Osteocyte (in vitro differentiated cells): Measurements from ENCODE around the gene CTIF. TPM values are rescaled to one million over a fixed set of nuclear protein-coding genes. Genes with fewer than 3 reads are reported as not detected.

Source experiments
- DNase-seq: peaks from one replicate; pipeline ENCODE4 v3.0.0; 2021; ENCODE audit warnings: mixed read lengths; ENCODE audit not compliant: unreplicated experiment; ENCODE audit errors: extremely low spot score
- H3K27ac Mint-ChIP-seq: one replicate; pipeline ENCODE4 v1.8.0; 2021; ENCODE audit warnings: mild to moderate bottlenecking, mixed read lengths; ENCODE audit not compliant: unreplicated experiment
- H3K27me3 Mint-ChIP-seq: one replicate; pipeline ENCODE4 v1.8.0; 2021; ENCODE audit warnings: mixed read lengths; ENCODE audit not compliant: unreplicated experiment
- H3K36me3 Mint-ChIP-seq: one replicate; pipeline ENCODE4 v1.8.0; 2021; ENCODE audit warnings: mixed read lengths; ENCODE audit not compliant: unreplicated experiment
- H3K4me1 Mint-ChIP-seq: one replicate; pipeline ENCODE4 v1.8.0; 2021; ENCODE audit warnings: mixed read lengths; ENCODE audit not compliant: unreplicated experiment
- H3K4me3 Mint-ChIP-seq: one replicate; pipeline ENCODE4 v1.8.0; 2021; ENCODE audit warnings: mild to moderate bottlenecking, moderate library complexity, mixed read lengths; ENCODE audit not compliant: unreplicated experiment
- H3K9me3 Mint-ChIP-seq: one replicate; pipeline ENCODE4 v1.8.0; 2021; ENCODE audit warnings: mixed read lengths; ENCODE audit not compliant: unreplicated experiment
- total RNA-seq: library from RNA; stranded (reverse); gene quantifications from 2 replicates; pipeline ENCODE4 v1.2.1, GENCODE V29; 2021
- TF ChIP-seq, protein P1 (sequence below): fragments of 200-600 bp; sonication (generic); IDR thresholded peaks from 2 replicates; pipeline ENCODE4 v1.5.0; 2021; ENCODE audit warnings: antibody characterized with exemption, mild to moderate bottlenecking, moderate library complexity

The CTIF gene
- total RNA-seq, 1 donor from 2014 or later = 172 TPM

DNA sequence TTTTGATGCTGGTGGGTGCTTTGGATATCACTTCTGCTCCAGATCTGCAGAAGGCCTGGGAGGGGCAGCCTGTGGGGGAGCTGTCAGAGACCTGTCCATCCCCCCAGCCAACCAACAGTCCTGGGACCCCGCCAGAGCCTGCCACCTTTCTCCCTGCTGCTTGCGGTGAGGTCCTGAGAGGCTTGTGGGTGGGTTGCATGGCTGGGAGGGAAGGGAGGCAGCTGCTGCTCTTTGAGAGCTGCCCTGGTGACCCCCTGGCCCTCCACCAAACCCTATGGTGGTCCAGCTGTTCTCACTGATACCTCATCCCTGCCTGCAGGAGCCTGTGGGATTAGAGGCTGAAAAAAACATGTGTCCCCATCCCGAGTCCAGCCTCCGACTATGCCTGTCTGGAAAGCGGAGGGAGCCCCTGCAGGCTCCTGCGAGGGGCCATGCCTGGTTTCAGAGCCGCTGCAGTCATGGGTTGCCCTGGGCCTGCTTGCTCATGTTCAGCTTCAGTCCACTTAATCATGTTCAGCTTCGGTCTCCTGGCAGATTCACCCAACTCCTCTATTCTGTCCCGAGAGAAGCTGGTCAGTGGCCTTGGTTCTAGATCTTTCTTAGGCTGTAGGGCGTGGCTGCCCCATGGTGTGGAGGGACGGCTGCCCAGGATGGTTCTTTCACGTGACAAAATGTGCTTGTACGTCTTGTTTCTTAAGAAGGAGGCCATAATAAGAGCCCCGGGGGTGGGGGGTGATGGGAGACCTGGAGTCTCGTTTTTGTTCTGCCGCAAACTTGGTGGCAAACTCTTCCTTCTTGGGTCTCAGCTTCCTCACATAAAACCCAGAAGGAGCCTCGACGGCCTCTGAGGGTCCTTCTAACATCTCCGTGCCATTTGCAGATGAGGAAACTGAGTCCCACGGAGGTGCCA lies 98.5 kb downstream of the CTIF start:
- Mint-ChIP-seq H3K36me3 (peaks cover 42% of the 10 kb centered on the region), H3K4me1 (peaks cover 47% of the 10 kb centered on the region), H3K9me3 (peaks cover 4% of the 10 kb centered on the region), H3K4me3 (no peak overlapping the region), H3K27ac (no peak overlapping the region), H3K27me3 (no peaks in the 10 kb centered on the region)
- TF ChIP-seq, protein P1, sequence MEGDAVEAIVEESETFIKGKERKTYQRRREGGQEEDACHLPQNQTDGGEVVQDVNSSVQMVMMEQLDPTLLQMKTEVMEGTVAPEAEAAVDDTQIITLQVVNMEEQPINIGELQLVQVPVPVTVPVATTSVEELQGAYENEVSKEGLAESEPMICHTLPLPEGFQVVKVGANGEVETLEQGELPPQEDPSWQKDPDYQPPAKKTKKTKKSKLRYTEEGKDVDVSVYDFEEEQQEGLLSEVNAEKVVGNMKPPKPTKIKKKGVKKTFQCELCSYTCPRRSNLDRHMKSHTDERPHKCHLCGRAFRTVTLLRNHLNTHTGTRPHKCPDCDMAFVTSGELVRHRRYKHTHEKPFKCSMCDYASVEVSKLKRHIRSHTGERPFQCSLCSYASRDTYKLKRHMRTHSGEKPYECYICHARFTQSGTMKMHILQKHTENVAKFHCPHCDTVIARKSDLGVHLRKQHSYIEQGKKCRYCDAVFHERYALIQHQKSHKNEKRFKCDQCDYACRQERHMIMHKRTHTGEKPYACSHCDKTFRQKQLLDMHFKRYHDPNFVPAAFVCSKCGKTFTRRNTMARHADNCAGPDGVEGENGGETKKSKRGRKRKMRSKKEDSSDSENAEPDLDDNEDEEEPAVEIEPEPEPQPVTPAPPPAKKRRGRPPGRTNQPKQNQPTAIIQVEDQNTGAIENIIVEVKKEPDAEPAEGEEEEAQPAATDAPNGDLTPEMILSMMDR = no peak
- no peak for DNase-seq

GRCh38 chr18:48638451-48638850 lies 99.6 kb downstream of the CTIF start:
- TF ChIP-seq, protein P1 = no peak
- Mint-ChIP-seq H3K9me3 (peaks cover 8% of the 10 kb centered on the region), H3K36me3 (peaks cover 48% of the 10 kb centered on the region), H3K4me1 (peaks cover 51% of the 10 kb centered on the region), H3K27me3 (no peaks in the 10 kb centered on the region), H3K4me3 (no peak overlapping the region), H3K27ac (peak overlapping the region; percentile 10)
- no peak for DNase-seq

GRCh38 chr18:48638896-48639771 lies 100.3 kb downstream of the CTIF start:
- Mint-ChIP-seq H3K4me1 (peaks cover 53% of the 10 kb centered on the region), H3K36me3 (peaks cover 45% of the 10 kb centered on the region), H3K9me3 (peaks cover 8% of the 10 kb centered on the region), H3K4me3 (no peak overlapping the region), H3K27ac (peak overlapping the region; percentile 10), H3K27me3 (no peaks in the 10 kb centered on the region)
- no peak for DNase-seq
- TF ChIP-seq, protein P1 = no peak

- Mint-ChIP-seq H3K36me3 (peaks cover 46% of the 10 kb centered on the region), H3K27ac (peak overlapping the region; percentile 55), H3K4me3 (no peak overlapping the region), H3K4me1 (peaks cover 52% of the 10 kb centered on the region), H3K27me3 (no peaks in the 10 kb centered on the region), H3K9me3 (peaks cover 8% of the 10 kb centered on the region)
- DNase-seq = no peak
- TF ChIP-seq, protein P1 = peak; percentile 48
These were observed 101.1 kb downstream of the CTIF start for GRCh38 chr18:48639772-48640432.
